ENCODE results near the gene OTX1.

DNA sequence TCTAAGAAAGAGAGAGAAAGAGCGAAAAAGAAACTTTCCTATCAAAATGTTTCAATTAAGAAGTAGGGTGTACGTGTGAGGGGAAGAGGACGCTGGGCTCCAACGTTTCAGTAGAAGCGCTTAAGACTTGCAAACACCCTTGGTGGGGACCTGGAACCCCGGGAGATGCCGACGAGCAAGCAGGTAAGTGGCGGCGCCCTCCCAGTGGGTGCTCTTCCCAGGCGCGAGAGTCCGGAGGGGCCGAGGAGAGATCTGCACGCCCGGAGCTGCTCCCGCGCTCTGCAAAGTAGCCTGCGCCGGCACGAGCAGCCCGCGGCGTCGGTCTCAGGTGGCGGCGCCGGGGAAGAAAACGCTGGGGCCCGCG is 678 bp upstream of the OTX1 start:
- TF ChIP-seq, protein P1, sequence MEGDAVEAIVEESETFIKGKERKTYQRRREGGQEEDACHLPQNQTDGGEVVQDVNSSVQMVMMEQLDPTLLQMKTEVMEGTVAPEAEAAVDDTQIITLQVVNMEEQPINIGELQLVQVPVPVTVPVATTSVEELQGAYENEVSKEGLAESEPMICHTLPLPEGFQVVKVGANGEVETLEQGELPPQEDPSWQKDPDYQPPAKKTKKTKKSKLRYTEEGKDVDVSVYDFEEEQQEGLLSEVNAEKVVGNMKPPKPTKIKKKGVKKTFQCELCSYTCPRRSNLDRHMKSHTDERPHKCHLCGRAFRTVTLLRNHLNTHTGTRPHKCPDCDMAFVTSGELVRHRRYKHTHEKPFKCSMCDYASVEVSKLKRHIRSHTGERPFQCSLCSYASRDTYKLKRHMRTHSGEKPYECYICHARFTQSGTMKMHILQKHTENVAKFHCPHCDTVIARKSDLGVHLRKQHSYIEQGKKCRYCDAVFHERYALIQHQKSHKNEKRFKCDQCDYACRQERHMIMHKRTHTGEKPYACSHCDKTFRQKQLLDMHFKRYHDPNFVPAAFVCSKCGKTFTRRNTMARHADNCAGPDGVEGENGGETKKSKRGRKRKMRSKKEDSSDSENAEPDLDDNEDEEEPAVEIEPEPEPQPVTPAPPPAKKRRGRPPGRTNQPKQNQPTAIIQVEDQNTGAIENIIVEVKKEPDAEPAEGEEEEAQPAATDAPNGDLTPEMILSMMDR (conservative IDR thresholded peaks at IDR 0.05) = no peak
- TF ChIP-seq ZFX (IDR thresholded peaks at IDR 0.05) = no peak

All from C4-2B (cell line).